HS-5 (cell line): ENCODE measurements around the gene STK32A.

Experiments used
- DNase-seq: peaks from one replicate; pipeline ENCODE4 v3.0.0-alpha.2; 2012; ENCODE audit warnings: low read depth

STK32A gene

GRCh38 chr5:147259837-147260236 is 25.0 kb downstream of the STK32A start:
- DNase-seq, result no peak

DNA sequence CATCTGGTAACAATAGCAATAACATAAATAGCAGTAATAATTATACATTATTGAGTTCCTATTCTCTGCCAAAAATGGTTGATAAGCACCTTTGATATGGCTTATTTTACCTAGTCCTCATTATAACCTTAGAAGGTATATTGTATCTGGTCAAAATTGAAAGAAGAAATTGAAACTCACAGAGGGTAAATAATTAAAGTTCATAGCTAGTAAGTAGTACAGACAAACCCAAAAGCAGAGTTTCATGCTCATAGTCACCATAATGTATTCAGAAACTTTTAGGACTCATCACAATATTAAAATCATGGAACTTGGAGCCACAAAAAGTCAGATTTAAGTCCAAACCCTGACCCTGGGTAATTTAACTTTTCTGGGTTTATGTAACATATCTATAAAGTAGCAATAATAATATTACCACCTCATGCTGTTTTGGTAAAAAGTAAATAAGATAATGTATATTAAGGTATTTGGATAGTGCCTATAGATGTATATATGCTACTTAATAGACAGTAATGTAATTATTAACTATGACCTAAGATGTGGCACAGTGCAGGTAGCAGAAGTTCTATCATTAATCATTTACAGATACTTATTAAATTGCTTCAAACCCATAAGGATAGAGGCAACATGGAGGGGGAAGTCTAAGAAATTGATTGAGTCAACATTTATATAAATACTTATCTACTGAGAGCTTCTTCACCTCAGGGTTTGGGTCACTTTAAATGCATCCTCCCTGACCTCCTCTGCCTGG is 32.4 kb downstream of the STK32A start:
- no peak for DNase-seq

- DNase-seq, result no peak
Measured at GRCh38 chr5:147276497-147276896, 41.7 kb downstream of the STK32A start.

DNA sequence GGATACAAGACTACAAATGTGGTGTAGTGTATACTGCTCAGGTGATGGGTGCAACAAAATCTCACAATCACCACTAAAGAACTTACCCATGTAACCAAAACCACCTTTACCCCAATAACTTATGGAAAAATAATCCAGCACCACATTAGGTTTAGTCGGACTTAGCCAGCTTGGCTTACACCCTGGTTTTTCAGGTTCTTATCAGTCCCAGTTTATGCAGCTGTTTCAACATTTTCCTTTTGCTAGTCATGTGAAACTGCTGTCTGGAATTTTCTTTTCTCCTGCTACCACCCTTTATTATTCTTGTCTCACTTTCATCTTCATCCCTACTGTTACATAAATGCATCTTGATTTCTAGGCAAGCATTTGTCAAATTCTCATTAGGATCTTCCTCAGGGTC is 51.5 kb downstream of the STK32A start:
- no peak for DNase-seq

- no peak for DNase-seq
Measured at GRCh38 chr5:147287110-147287509, 52.3 kb downstream of the STK32A start.

- no peak for DNase-seq
Measured at GRCh38 chr5:147290261-147290660, 55.4 kb downstream of the STK32A start.

- DNase-seq, result no peak
Measured at GRCh38 chr5:147303251-147303650, 68.4 kb downstream of the STK32A start.

DNA sequence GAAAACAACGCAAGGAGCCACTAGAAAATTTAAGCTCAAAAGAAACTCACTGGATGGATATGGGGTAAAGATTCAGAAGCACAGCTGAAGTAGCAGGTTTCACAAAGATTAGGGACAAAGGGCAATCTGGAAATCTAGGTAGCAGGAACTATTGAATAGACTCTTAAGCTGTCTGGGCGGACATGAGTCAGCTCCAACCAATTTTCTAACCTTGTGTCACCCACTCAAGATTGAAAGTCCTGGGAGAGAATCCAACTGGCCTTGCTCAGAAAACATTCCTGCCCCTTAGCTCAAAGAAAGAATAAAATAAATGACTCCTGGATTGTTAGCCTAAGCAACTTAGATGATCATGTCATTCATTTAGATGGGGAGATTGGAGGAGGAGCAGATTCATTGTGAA is 69.2 kb downstream of the STK32A start:
- DNase-seq, result peak; percentile 75

GRCh38 chr5:147305147-147305546 is 70.3 kb downstream of the STK32A start:
- DNase-seq, result no peak

GRCh38 chr5:147306351-147306750 is 71.5 kb downstream of the STK32A start:
- no peak for DNase-seq

- no peak for DNase-seq
Measured at GRCh38 chr5:147307170-147307569, 72.3 kb downstream of the STK32A start.

DNA sequence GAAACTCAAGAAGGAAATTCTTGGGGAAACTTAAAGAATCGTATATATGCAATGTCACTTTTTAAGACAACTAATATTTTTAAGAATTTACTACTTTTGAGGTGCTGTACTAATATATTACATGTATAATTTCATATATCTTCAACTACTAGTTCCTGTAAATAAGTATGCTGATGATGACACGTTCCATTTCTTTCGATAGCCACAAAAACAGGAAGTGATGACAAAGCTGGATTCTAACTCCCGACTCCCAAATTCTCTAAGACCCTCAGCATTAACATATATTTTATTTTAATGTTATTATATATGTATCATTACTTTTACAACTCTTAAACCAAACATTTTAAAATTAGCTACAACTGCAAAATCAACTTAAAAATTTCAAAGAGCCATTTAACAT is 74.8 kb downstream of the STK32A start:
- no peak for DNase-seq

DNA sequence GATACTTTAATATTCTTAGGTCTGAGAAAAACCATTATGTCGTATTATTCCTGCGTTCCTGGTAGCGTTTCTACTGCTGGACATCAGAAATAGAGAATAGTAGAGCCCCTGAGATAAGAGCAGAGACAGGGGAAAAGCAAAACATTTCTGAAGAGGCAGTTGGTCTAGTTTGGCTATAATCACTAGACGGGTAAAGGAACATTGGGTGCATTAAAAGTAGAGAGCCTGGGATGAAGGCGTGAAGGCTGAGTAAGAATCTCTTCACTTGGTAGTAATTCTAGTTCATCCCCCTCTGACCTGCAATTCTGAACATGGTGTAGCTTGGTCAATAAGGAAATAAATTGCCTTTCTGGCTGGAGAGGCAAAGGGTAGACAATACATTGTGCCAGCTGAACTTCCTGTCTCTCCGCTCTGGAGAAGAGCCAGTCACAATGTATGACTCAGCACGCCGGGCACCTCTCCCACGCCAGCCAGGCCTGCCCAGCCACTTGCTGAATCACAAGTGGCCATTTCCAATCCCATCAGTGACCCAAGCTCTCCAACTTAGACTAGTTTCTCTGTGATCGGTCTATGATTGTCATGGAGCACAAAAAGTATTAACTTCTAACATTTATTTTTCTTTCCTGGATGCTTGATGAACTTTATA is 75.4 kb downstream of the STK32A start:
- DNase-seq, result peak; percentile 54

DNA sequence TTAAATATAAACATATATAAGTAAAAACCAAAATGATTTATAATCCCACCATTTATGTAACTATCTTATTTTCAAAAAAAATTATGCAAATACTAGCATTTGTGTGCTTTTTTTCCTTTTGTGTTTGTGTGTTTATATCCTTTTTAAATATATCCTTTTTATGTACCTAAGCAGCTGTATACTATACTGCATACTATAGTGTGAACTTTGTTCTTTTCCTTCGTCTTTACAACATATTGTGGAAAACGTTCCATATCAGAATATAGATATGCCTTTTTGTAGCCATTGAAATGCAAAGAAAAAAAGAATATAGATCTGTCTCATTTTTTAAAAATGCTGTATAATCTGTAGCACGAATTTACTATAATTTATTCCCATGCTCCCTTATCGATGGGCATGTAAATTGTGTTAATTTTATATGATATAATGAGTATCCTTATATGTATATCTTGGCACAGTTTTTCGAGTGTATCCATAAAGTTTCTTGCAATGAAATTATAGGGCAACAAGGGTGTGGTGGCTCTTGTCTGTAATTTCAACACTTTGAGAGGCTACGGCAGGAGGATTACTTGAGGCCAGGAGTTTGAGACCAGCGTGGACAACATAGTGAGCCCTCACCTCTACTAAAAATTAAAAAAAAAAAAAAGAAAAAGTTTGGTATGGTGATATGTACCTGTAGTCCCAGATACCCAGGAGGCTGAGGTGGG is 83.3 kb downstream of the STK32A start:
- no peak for DNase-seq

DNA sequence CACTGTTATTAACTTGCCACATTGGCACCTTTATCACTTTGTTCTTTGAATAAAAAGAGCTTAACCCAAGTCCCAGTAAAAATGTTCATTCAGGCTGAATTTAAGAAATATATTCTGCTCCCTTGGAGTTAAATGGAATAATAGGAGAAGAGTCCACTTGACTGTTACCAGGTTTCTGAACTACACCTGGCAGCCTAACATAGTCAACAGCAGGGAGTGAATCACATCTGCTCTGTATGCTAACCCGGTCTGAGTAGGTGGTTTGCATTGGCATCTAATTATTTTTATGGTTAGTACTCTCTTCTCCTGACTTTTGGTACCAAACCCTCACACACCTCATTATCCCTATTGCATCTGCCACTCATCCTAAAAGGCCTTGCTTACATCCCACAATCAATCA is 86.7 kb downstream of the STK32A start:
- DNase-seq, result no peak

DNA sequence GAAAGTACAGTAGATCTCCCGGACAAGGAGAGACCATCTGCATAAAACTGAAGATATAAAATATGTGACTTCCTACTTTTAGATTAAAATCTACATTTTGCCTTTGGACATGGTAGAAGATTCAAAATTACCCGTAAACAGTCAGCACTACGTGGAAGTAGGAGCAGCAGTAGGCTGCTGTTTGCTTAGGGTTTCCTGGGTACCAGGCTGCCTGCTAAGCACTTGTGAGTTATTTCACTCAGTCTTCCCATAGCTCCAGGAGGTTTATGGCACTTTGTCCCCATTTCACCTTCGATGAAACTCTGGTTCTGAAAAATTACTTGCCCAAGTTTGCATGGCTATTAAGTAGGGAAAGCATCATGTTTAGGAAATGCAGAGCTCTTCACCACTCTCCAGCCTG is 92.6 kb downstream of the STK32A start:
- no peak for DNase-seq

GRCh38 chr5:147327905-147328304 is 93.1 kb downstream of the STK32A start:
- no peak for DNase-seq

DNA sequence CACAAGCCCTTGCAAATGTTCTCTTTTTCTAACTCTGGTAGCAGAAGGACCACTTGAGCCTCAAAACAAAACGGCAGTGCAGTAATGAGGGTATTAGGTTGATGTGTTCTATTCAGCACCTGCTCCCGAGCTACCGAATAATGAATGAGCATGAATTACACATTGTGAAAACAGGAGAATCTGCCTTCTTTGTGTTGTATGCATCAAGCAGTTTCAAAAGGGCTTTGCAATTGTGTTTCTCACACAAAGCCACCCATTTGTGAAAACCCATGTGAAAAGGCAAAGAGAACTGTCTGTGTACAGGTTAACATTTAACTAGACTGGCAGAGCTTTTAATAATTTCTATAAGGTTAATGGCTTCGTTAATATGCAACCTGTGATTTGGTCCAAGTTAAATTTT is 97.8 kb downstream of the STK32A start:
- no peak for DNase-seq

GRCh38 chr5:147336876-147337275 is 102.0 kb downstream of the STK32A start:
- no peak for DNase-seq

DNA sequence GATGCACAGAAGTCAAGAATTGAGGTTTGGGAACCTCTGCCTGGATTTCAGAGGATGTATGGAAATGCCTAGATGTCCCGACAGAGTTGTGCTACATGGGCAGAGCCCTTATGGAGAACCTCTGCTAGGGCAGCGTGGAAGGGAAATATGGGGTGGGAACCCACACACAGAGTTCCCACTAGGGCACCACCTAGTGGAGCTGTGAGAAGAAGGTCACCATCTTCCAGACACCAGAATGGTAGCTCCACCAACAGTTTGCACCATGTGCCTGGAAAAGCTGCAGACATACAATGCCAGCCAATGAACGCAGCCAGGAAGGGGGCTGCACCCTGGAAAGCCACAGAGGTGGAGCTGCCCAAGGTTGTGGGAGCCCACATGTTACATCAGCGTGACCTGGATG is 104.5 kb downstream of the STK32A start:
- DNase-seq, result no peak

GRCh38 chr5:147340941-147341340 is 106.1 kb downstream of the STK32A start:
- no peak for DNase-seq

GRCh38 chr5:147341345-147341744 is 106.5 kb downstream of the STK32A start:
- no peak for DNase-seq

GRCh38 chr5:147344861-147345260 is 110.0 kb downstream of the STK32A start:
- no peak for DNase-seq
